Thyroid gland (tissue), 4 donors: Measurements from ENCODE around the gene GNG8. TPM values are rescaled to one million over a fixed set of nuclear protein-coding genes. Genes with fewer than 3 reads are reported as not detected.
A peak's percentile ranks its signal among the peaks of the same experiment; 100 is the strongest.

Source experiments
- DNase-seq, 2 donors: peaks; one replicate each; pipeline ENCODE4 v3.0.0-alpha.2; 2019
- H3K27ac ChIP-seq, 3 donors: fragments of 200-600 bp; sonication (generic); 1 replicate in 2 of 3; 2 replicates in 1 of 3; pipeline ENCODE4 v1.5.1; 2016 to 2019; ENCODE audit warnings: mild to moderate bottlenecking in 1 of 3, moderate library complexity in 1 of 3
- H3K27me3 ChIP-seq: fragments of 200-600 bp; sonication (generic); one replicate; pipeline ENCODE4 v1.5.1; 2019
- H3K36me3 ChIP-seq, 2 donors: fragments of 200-600 bp; sonication (generic); one replicate each; pipeline ENCODE4 v1.5.1; 2016 to 2019
- H3K4me1 ChIP-seq, 2 donors: fragments of 200-600 bp; sonication (generic); one replicate each; pipeline ENCODE4 v1.5.1; 2017 to 2019
- H3K4me3 ChIP-seq, 3 donors: fragments of 200-600 bp; sonication (generic); replicated peaks in 1 of 3; 1 replicate in 2 of 3; 2 replicates in 1 of 3; pipeline ENCODE4 v1.5.1; 2016; ENCODE audit warnings: mild to moderate bottlenecking in 1 of 3
- H3K9me3 ChIP-seq: fragments of 200-600 bp; sonication (generic); one replicate; pipeline ENCODE4 v1.5.1; 2017
- POLR2A ChIP-seq, 2 donors: fragments of 450-650 bp; IDR thresholded peaks; one replicate each; pipeline ENCODE4 v1.6.1; 2017; ENCODE audit warnings: antibody characterized with exemption in 2 of 2, mild to moderate bottlenecking in 2 of 2, moderate library complexity in 1 of 2
- WGBS, 2 donors: methylation state at CpG; one replicate each; pipeline ENCODE4 v1.1.5; 2017; 5-methylcytosine and 5-hydroxymethylcytosine counted together
- intact Hi-C: fragments of 100-400 bp; cut with DNase I; formaldehyde crosslinking; loops from one replicate; pipeline ENCODE4 v1.15.1; 2023
- total RNA-seq, 4 donors: library from RNA; depleted of rRNA; stranded (reverse); fragments of >200 nt; gene quantifications; one replicate each; pipeline ENCODE4 v1.2.3, GENCODE V29; 2016
- TF ChIP-seq, protein P1 (sequence below), 6 experiments: fragments of 200-600 bp in 3 of 6; fragments of 450-650 bp in 3 of 6; sonication (generic) in 3 of 6; IDR thresholded peaks; one replicate each; pipeline ENCODE4 v1.5.1; 2016 to 2019; ENCODE audit warnings: antibody characterized with exemption in 6 of 6, mild to moderate bottlenecking in 2 of 6, inconsistent platforms in 1 of 6, moderate library complexity in 1 of 6

Gene GNG8
- total RNA-seq, 4 donors from 2014 or later, result not detected

DNA sequence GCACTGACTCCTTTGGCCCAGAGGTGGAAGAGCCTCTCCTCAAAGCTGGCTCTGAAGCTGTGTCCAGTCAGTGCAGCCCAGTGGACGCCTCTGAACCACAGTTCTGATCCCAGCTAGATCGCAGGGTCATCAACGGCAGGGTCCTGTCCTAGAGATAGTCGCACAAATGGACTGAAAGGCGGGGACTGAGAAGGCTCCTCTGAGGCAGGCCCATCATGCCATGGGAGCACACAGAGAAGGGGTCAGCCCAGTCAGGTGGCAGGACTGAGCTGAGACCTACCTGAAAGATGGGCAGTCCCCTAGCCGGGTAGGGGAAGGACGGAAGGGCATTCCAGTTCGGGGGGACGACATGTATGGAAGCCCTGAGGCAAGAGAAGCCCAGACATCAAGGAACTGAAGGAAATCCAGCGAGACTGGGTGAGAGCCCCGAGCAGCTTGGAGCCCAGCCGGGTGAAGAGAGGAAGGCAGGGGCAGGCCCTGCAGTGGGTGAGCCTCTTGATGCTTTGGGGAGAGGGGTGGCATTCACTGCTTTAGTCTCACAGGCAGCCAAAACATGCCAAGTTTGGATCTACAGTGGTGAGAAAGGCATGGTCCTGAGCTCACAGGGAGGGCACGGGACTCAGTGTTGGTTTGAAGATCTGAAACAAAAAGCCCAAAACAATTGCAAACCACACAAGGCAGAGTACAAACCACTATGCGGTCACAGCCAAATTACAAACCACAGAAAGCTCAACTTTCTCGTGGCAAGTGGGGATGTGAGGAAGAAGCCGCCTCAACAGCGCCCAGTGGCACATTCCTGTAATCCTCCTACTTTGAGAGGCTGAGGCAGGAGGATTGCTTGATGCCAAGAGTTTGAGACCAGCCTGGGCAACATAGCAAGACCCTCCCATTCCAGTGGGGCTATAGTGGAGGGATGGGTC, 24.9 kb downstream of the GNG8 start:
- DNase-seq, result peak in 1 of 2 donors; percentile 23
- 75 to 77% methylated on average over 17 of the region's 17 CpGs for WGBS, 2 donors
- Histone ChIP-seq H3K36me3 (peaks cover 23 to 32% of the 10 kb centered on the region in 2 donors), H3K4me3 (no peak overlapping the region), H3K27ac (peak overlapping the region; percentile 28 to 61 (median 32)), H3K27me3 (no peaks in the 10 kb centered on the region), H3K9me3 (no peaks in the 10 kb centered on the region), H3K4me1 (peaks cover 11 to 25% of the 10 kb centered on the region in 2 donors)
- intact Hi-C loops, result loop anchor here (10.0 kb wide), 1 partner anchor 124 kb away; no protein-coding TSS in a partner anchor
- no peak for TF ChIP-seq POLR2A (IDR thresholded peaks at IDR 0.05)
- TF ChIP-seq, protein P1, sequence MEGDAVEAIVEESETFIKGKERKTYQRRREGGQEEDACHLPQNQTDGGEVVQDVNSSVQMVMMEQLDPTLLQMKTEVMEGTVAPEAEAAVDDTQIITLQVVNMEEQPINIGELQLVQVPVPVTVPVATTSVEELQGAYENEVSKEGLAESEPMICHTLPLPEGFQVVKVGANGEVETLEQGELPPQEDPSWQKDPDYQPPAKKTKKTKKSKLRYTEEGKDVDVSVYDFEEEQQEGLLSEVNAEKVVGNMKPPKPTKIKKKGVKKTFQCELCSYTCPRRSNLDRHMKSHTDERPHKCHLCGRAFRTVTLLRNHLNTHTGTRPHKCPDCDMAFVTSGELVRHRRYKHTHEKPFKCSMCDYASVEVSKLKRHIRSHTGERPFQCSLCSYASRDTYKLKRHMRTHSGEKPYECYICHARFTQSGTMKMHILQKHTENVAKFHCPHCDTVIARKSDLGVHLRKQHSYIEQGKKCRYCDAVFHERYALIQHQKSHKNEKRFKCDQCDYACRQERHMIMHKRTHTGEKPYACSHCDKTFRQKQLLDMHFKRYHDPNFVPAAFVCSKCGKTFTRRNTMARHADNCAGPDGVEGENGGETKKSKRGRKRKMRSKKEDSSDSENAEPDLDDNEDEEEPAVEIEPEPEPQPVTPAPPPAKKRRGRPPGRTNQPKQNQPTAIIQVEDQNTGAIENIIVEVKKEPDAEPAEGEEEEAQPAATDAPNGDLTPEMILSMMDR (IDR thresholded peaks at IDR 0.05), result no peak

DNA sequence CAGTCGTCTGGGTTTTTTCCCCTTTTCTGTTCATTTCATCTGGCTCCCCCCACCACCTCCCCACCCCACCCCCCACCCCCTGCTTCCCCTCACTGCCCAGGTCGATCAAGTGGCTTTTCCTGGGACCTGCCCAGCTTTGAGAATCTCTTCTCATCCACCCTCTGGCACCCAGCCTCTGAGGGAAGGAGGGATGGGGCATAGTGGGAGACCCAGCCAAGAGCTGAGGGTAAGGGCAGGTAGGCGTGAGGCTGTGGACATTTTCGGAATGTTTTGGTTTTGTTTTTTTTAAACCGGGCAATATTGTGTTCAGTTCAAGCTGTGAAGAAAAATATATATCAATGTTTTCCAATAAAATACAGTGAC, 25.6 kb downstream of the GNG8 start:
- Histone ChIP-seq H3K36me3 (peaks cover 25 to 32% of the 10 kb centered on the region in 2 donors), H3K27ac (peak overlapping the region; percentile 28 to 61 (median 32)), H3K4me1 (peaks cover 14 to 33% of the 10 kb centered on the region in 2 donors), H3K27me3 (no peaks in the 10 kb centered on the region), H3K4me3 (no peak overlapping the region), H3K9me3 (no peaks in the 10 kb centered on the region)
- intact Hi-C loops, result loop anchor here (10.0 kb wide), 1 partner anchor 124 kb away; no protein-coding TSS in a partner anchor
- no peak for TF ChIP-seq POLR2A (IDR thresholded peaks at IDR 0.05)
- TF ChIP-seq, protein P1 (IDR thresholded peaks at IDR 0.05), result no peak
- DNase-seq, result peak; percentile 83 to 88
- WGBS, 2 donors, result 25 to 36% methylated on average over 5 of the region's 5 CpGs

GRCh38 chr19:46609511-46610412, 26.2 kb downstream of the GNG8 start:
- no peak overlapping the region for H3K4me3 ChIP-seq
- peaks cover 20 to 39% of the 10 kb centered on the region in 2 donors for H3K4me1 ChIP-seq
- no peaks in the 10 kb centered on the region for H3K9me3 ChIP-seq
- peaks cover 25 to 32% of the 10 kb centered on the region in 2 donors for H3K36me3 ChIP-seq
- TF ChIP-seq, protein P1 (IDR thresholded peaks at IDR 0.05), result no peak
- TF ChIP-seq POLR2A (IDR thresholded peaks at IDR 0.05), result no peak
- intact Hi-C loops, result loop anchor here (10.0 kb wide), 1 partner anchor 125 kb away; no protein-coding TSS in a partner anchor
- 60 to 72% methylated on average over 30 of the region's 30 CpGs for WGBS, 2 donors
- peak; percentile 60 to 72 for DNase-seq
- H3K27ac ChIP-seq, result no peak overlapping the region
- H3K27me3 ChIP-seq, result no peaks in the 10 kb centered on the region

- TF ChIP-seq POLR2A (IDR thresholded peaks at IDR 0.05), result no peak
- TF ChIP-seq, protein P1 (IDR thresholded peaks at IDR 0.05), result no peak
- H3K4me3 ChIP-seq, result no peak overlapping the region
- intact Hi-C loops, result no loop called here
- H3K36me3 ChIP-seq, result peaks cover 25 to 32% of the 10 kb centered on the region in 2 donors
- 89 to 91% methylated on average over 22 to 23 of the region's 27 CpGs for WGBS, 2 donors
- no peak overlapping the region for H3K27ac ChIP-seq
- H3K9me3 ChIP-seq, result no peaks in the 10 kb centered on the region
- no peaks in the 10 kb centered on the region for H3K27me3 ChIP-seq
- no peak for DNase-seq
- H3K4me1 ChIP-seq, result peaks cover 22 to 42% of the 10 kb centered on the region in 2 donors
These were observed 27.2 kb downstream of the GNG8 start for GRCh38 chr19:46608581-46609345.
